Subcutaneous adipose tissue (tissue), 4 donors: Measurements from ENCODE around the gene TMEM271. TPM values are rescaled to one million over a fixed set of nuclear protein-coding genes. Genes with fewer than 3 reads are reported as not detected.

Source experiments
- total RNA-seq, 4 donors: library from RNA; depleted of rRNA; stranded (reverse); fragments of >200 nt; gene quantifications; one replicate each; pipeline ENCODE4 v1.1.0, GENCODE V29; 2016
- TF ChIP-seq, protein P1 (sequence below): fragments of 450-650 bp; IDR thresholded peaks from one replicate; pipeline ENCODE4 v1.5.1; 2016; ENCODE audit warnings: low read depth, mild to moderate bottlenecking, control low read depth, antibody characterized with exemption, moderate library complexity

Gene TMEM271
- total RNA-seq, 4 donors from 2014 or later: not detected

DNA sequence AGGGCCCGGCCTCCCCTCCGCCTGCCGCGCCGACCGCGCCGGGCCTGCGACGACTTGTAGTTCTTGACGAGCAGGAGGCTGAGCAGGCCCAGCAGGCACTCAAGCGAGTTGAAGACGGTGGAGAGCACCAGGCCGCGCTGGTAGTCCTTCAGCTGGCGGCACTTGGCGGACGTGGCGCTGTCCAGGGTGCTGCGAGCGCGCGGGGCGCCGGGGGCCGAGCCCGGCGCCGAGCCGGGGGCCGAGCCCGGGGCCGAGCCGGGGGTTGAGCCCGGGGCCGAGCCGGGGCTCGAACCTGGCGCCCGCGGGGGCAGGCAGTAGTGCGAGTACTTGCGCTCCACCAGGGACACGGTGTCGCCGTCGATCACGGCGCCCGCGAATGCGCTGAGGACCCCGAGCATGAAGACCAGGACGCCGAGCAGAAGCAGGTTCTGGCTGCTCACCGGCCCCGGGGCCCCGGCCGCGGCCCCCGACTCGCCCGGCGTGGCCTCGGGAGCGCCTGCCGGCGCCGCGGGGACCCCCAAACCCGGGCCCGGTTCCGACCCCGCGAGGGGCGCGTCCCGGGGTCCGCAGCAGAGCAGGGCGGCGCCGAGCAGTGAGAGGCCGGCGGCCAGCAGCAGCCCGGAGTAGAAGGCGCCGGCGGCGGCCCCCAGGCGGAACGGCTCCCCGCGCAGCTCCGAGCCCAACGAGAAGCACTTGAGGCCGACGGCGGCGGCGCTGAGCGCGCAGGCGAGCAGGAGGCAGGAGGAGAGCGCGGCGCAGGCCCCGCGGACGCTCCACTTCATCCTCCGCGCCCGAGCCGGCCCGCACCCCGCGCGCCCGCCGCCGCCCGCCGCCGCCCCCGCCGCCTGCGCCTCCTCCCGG lies 584 bp downstream of the TMEM271 start:
- TF ChIP-seq, protein P1, sequence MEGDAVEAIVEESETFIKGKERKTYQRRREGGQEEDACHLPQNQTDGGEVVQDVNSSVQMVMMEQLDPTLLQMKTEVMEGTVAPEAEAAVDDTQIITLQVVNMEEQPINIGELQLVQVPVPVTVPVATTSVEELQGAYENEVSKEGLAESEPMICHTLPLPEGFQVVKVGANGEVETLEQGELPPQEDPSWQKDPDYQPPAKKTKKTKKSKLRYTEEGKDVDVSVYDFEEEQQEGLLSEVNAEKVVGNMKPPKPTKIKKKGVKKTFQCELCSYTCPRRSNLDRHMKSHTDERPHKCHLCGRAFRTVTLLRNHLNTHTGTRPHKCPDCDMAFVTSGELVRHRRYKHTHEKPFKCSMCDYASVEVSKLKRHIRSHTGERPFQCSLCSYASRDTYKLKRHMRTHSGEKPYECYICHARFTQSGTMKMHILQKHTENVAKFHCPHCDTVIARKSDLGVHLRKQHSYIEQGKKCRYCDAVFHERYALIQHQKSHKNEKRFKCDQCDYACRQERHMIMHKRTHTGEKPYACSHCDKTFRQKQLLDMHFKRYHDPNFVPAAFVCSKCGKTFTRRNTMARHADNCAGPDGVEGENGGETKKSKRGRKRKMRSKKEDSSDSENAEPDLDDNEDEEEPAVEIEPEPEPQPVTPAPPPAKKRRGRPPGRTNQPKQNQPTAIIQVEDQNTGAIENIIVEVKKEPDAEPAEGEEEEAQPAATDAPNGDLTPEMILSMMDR: no peak

DNA sequence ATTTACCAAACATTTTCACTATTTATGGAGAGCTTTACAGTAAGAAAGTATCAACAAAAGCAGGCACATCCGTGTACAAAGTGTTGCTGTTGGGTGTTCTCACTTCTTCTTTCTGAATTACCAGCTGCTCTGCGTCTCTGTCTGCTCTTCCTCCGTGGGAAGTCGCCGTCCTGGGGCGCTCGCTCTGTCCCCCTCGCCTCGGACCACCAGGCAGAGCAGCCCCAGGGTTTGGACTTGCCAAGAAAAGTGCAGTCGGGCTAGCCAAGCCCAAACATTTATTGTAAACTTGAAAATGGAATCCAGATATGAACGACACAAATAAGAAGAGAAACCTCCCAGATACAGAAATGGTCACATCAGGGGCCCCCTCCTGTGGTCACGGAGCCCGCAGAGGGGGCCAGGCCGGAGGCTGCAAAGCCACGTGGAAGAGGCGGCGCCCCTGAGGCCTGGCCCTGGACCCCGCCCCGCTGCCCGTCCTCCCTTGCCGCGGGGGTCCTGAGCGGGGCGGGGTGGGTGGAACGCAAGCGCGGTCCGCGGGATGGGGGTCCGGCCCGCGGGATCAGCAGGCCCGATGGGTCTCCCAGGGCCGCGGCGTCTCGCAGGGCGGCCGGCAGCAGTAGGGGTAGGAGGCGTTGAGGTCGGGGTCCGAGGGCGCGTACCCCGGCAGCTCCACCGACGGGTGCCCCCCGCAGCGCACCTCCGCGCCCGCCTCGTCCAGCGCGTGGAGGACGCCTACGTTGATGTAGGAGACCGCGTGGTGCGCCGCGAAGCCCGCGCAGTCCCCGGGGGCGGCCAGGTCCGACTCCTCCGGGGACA lies 1.5 kb downstream of the TMEM271 start:
- TF ChIP-seq, protein P1: no peak

DNA sequence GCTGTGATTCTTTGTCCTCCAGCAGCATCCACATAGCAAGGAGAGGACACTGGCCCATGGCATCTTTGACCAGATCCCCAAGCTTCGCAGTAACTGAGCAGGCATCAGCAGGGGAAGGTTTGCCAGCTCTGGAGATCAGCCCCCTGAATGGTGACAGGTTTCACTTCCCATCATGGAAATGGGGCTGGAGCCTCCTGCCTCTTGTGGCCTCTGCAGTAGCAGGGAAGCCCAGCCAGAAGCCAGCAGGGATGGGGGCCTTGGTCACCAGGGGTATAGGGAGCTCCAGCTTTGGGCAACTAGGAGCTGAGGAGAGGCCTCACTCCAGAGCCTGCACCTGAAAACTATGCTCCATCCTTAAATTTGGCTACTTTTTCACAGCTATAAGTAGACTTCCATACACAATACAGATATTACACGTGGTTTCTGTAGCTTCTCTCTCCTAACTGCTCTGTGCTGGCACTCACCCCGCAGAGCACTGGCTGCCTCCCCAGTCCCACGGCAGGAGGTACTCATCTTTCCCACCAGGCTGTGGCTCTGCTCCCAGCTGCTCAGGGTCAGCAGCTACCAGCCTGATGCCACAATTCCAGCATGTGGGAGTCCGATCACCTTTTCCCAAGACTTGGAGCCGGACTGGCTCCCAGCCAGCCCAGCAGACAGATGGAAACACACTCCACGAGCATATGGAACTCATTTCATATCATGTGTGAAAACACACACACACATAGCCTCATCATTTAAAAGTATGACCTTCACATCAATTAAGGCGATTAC lies 2.8 kb downstream of the TMEM271 start:
- TF ChIP-seq, protein P1: no peak

DNA sequence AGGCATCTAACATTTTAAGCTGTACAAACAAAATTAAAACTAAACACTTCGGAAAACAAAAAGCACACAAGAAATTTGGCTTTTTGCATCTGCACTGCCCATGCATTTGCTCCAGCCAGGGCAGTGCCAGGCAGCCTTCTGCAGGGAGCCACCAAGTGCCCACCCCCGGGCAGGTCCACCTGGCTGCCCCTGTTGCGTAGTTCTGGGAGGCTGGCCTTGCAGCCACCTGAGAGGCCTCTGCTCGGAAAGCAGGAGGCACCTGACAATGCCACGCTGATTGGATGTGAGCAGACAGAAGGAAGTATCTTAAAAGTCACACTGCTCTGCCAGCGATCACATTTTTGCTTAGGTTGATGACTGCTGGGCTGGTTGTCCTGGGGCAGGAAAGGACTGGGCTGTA lies 3.5 kb downstream of the TMEM271 start:
- TF ChIP-seq, protein P1: no peak

DNA sequence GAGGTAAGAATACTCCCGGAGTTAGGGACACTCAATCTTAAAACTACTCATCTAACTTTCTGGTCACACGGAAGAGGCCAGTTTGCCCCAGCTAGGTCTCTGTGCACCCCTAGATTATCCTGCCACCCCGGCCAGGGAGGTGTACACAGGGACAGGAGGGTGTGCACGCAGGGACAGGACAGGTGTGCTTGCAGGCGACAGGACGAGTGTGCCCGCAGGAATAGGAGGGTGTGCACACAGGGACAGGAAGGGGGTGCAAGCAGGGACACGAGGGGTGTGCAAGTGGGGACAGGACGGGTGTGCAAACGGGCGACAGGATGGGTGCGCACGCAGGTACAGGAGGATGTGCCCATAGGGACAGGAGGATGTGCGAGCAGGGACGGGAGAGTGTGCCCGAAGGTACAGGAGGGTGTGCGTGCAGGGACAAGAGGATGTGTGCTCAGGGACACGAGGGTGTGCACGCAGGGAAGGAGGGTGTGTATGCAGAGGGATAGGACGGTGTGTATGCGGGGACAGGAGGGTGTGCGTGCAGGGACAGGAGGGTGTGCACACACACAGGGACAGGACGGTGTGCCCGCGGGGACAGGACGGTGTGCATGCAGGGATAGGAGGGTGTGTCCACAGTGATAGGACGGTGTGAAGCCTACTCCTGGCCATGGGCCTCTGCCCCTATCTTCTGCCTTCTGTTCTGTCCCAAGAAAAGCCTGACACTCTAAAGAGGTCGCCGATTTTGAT lies 4.1 kb downstream of the TMEM271 start:
- TF ChIP-seq, protein P1: no peak

DNA sequence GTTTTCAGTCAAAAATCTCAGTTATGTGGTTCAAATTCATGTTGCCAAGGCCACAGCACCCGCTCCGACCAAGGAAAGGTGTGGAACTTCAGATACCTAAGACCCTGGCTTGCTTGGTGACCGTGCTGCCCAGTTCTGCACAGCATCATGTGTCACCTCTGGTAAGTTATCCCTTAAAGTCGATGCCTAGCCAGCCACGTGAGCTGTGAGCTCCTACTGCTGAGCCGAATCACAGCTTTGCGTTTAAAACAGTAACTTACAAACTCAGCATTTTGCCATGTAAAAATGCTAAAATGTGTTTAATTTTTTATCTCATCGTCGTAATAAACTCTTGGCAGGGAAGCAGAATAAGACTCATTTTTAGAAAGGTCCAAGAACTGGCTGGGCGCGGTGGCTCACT lies 5.3 kb downstream of the TMEM271 start:
- TF ChIP-seq, protein P1: no peak
